GM13977 (cell line): ENCODE results near the gene KXD1.
"Not testable (repeated sequence)": the region's sequence is repeated elsewhere in the genome, so short reads cannot be mapped to it uniquely, and the experiment has no call there.

Source experiments
- DNase-seq: peaks from one replicate; pipeline ENCODE4 v3.0.0; 2012; ENCODE audit warnings: low spot score
- CTCF ChIP-seq: IDR thresholded peaks from 2 replicates; pipeline ENCODE4 v1.5.1; 2012; ENCODE audit warnings: mild to moderate bottlenecking, control low read depth; ENCODE audit not compliant: insufficient read depth; ENCODE audit errors: extremely low read depth, missing control alignments
- in situ Hi-C: fragments of 300-500 bp; cut with MboI; formaldehyde crosslinking; loops from one replicate; pipeline ENCODE4 v1.12.0; 2022; ENCODE audit warnings: low sequenced_read_pairs, low pct_unique_long_range_greater_than_20kb, mixed read lengths, inconsistent platforms; ENCODE audit not compliant: unreplicated experiment

KXD1 gene

DNA sequence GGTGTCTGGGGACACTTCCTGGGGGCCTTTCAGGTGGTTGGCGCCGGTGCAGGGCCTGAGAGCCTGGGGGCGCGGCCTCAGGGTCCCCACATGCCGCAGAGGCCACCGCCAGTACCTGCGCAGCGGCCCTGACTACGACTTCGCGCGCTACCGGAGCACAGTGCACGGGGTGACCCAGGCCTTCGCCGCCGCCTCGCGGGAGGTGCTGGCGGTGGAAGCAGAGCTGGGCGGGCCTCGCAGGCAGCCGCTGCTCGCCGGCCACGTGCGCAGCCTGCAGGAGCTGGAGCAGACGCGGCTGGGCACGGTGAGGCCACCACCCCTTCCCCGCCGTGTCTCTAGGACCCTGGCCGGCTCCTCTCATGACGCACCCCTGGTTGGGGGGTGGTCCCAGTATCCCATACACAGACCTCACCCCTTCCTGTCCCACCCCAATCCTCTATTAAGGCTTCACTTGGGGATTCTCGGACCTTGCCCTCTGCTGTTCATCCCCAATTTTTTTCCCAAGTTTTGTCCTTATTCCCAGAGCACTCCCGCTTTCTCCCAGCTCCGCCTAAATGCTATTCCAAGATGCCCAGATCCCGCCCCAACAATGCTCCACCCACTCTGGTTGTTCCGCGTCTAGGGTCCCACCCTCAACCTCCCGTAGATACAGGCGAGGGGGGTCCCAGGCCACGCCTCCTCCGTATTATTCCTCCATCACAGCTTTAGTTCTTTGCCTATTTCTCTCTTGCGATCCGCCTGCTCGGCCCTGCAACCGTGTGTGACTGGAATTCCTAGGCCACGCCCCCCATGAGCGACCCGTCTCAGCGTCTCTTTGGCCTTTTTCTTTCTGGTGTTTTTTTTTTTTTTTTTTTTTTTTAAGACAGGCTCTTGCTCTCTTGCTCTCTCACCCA is 32.0 kb downstream of the KXD1 start:
- in situ Hi-C loops = no loop called here
- peak; percentile 32 for TF ChIP-seq CTCF
- peak; percentile 82 for DNase-seq

DNA sequence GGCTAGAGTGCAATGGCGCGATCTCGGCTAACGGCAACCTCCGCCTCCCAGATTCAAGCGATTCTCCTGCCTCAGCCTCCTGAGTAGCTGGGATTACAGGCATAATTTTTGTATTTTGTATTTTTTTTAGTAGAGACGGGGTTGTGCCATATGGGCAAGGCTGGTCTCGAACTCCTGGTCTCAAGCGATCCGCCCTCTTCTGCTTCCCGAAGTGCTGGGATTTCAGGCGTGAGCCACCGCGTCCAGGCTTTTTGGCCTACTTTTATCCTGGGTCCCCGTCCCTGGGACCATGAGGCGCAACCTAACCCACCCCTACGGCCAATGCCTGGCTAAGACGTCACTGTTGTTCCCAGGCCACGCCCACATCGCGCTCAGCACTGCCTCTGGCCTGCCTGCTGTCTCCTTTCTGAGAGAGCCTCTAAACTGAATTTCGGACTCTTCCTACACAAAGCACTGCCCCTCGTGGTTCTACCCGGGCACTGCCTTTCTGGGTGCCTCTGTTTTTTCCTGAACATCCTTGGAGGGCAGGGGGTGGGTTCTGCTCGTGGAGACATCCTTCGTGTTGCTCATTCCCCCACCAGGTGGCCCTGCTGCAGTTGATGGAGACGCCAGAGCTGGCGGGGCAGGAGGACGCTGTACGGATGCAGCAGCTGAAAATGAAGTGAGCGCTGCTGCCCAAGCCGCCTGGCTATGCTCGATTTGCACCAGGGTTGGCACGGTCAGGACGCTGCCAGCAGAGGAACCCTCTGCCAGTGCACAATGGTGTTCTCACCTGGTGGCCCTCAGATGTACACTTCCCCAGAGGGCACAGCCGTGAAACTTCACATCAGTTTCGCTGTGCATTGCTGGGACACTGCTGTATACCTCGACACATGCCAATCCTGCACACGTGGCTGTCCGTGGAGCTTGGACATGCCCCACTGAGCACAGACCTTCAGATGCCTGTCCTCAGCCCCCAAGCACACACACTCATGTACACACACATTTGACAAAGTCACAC is 32.9 kb downstream of the KXD1 start:
- no peak for DNase-seq
- in situ Hi-C loops = no loop called here
- TF ChIP-seq CTCF = no peak

DNA sequence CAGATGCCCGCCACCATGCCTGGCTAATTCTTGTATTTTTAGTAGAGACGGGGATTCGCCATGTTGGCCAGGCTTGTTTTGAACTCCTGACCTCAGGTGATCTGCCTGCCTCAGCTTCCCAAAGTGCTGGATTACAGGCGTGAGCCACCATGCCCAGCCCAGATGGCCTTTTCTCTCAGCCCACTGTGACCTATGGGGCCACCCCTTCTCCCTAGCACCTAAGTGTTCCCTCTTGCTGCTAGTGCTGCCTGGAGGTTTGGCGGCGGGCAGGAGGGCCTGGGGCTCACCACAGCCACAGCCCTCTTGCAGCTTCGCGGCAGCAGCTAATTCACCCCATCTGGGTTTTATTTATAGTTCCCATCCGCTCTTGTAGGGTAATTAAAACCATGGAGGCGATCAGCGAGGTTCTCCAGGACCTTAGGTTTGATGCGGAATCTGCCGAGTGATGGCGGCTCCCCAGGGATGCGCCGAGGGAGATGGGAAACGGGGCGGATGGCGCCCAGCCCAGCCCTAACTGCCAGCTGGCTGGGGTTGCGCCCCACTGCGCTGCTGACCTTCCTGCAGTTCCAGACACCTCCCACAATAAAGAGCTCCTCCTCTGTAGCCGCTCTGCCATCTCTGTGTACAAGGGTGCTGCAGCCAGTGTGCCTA is 34.2 kb downstream of the KXD1 start:
- TF ChIP-seq CTCF = no peak
- DNase-seq = no peak
- in situ Hi-C loops = no loop called here

- in situ Hi-C loops, DNase-seq: not testable (repeated sequence)
Observed at GRCh38 chr19:18592732-18593131, 35.1 kb downstream of the KXD1 start.

GRCh38 chr19:18593367-18594095 is 35.9 kb downstream of the KXD1 start:
- in situ Hi-C loops = no loop called here
- TF ChIP-seq CTCF = no peak
- DNase-seq = peak; percentile 54

DNA sequence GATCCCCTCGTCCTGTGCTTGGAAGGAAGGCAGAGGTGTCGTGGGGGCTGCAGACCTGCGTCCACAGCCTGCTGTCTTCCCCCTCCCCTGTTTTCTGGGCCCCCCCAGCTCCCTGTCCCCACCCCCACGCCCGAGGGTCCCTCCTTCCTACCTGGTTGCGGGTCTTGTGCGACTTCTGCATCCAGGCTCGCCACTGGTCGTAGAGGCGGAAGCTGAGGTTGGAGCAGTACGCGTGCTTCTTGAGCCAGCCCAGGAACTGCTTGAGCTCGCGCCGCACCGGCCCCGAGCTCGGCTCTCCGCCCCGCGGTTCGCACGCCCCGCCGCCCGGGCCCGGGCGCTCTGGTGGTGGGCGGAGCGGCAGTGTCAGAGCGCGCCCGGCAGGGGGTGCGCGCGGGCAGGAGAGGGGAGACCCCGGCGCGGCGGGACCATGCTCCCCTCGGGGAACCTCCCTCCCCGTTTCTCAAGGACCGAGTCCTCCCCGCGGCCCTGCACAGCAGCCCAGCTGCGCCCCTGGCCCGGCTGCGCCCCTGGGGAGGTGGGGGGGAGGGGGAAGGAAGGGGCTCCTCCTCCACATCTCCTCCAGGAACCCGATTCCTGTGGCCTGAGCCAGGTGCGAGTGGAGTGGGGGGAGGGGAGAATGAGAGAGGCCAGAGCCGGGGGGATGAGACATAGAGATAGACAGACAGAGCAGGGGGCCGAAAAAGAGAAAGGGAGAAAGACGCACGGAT is 36.6 kb downstream of the KXD1 start:
- peak; percentile 94 for TF ChIP-seq CTCF
- in situ Hi-C loops = no loop called here
- DNase-seq = peak; percentile 96
